Keratinocyte (primary cell): Measurements from ENCODE around the gene PAGR1. TPM values are rescaled to one million over a fixed set of nuclear protein-coding genes. Genes with fewer than 3 reads are reported as not detected.

ENCODE experiments used
- DNase-seq: peaks from one replicate; pipeline ENCODE4 v3.0.0-alpha.2; 2011; ENCODE audit warnings: low read depth, missing footprints, low spot score
- FAIRE-seq: peaks from 2 replicates; lab custom pipeline; 2011; peaks lifted over from hg19 to GRCh38; lab: Jason Lieb, UNC
- H2AFZ ChIP-seq: 2 replicates; pipeline ENCODE4 v1.6.0; 2012; ENCODE audit warnings: low read length, control low read depth, inconsistent platforms; ENCODE audit not compliant: control insufficient read depth
- H3K27ac ChIP-seq: 2 replicates; pipeline ENCODE4 v1.5.1; 2011; ENCODE audit warnings: low read length; ENCODE audit not compliant: control insufficient read depth, insufficient read depth
- H3K27me3 ChIP-seq: 3 replicates; pipeline ENCODE4 v1.6.0; 2011; ENCODE audit warnings: low read length; ENCODE audit not compliant: control insufficient read depth, insufficient read depth; ENCODE audit errors: extremely low read depth
- H3K36me3 ChIP-seq, 2 experiments: 2 replicates in 1 of 2; 3 replicates in 1 of 2; pipeline ENCODE4 v1.5.1; 2011; ENCODE audit warnings: low read length in 2 of 2, mild to moderate bottlenecking in 1 of 2; ENCODE audit not compliant: control insufficient read depth in 2 of 2, insufficient read depth in 2 of 2; ENCODE audit errors: extremely low read depth in 1 of 2
- H3K4me1 ChIP-seq: 3 replicates; pipeline ENCODE4 v1.5.1; 2011; ENCODE audit warnings: low read length; ENCODE audit not compliant: control insufficient read depth, insufficient read depth; ENCODE audit errors: extremely low read depth
- H3K4me2 ChIP-seq: 3 replicates; pipeline ENCODE4 v1.6.0; 2011; ENCODE audit warnings: low read depth, low read length; ENCODE audit not compliant: control insufficient read depth, insufficient read depth; ENCODE audit errors: extremely low read depth
- H3K4me3 ChIP-seq, 3 experiments: fragments of 200-600 bp in 1 of 3; sonication (generic) in 1 of 3; 2 replicates in 2 of 3; 3 replicates in 1 of 3; pipeline ENCODE4 v1.5.1; 2011 to 2016; ENCODE audit warnings: low read length in 3 of 3, mild to moderate bottlenecking in 3 of 3, control low read depth in 2 of 3, inconsistent platforms in 1 of 3, low read depth in 1 of 3, mixed read lengths in 1 of 3, mixed run types in 1 of 3, moderate library complexity in 1 of 3; ENCODE audit not compliant: control insufficient read depth in 2 of 3, insufficient read depth in 2 of 3; ENCODE audit errors: extremely low read depth in 1 of 3
- H3K79me2 ChIP-seq: 2 replicates; pipeline ENCODE4 v1.6.0; 2012; ENCODE audit warnings: low read length; ENCODE audit not compliant: control insufficient read depth, insufficient read depth
- H3K9ac ChIP-seq: 3 replicates; pipeline ENCODE4 v1.6.0; 2011; ENCODE audit warnings: low read length; ENCODE audit not compliant: control insufficient read depth, insufficient read depth; ENCODE audit errors: extremely low read depth
- H3K9me1 ChIP-seq: 3 replicates; pipeline ENCODE4 v1.6.0; 2011; ENCODE audit warnings: low read length; ENCODE audit not compliant: control insufficient read depth, insufficient read depth; ENCODE audit errors: extremely low read depth
- H3K9me3 ChIP-seq: 2 replicates; pipeline ENCODE4 v1.5.1; 2012; ENCODE audit warnings: low read depth, low read length; ENCODE audit not compliant: control insufficient read depth
- H4K20me1 ChIP-seq: 3 replicates; pipeline ENCODE4 v1.6.0; 2011; ENCODE audit warnings: low read length; ENCODE audit not compliant: control insufficient read depth, insufficient read depth; ENCODE audit errors: extremely low read depth
- EZH2 ChIP-seq: IDR thresholded peaks from one replicate; pipeline ENCODE4 v1.6.1; 2012; ENCODE audit warnings: inconsistent platforms, mild to moderate bottlenecking, low read length, moderate library complexity
- dilution Hi-C: fragments of 300-500 bp; cut with MboI; formaldehyde crosslinking; loops from one replicate; pipeline ENCODE4 v1.7.0; 2020; ENCODE audit warnings: low sequenced_read_pairs; ENCODE audit not compliant: extremely low pct_ligation_motif_present
- polyA plus RNA-seq, 5 experiments: library from polyadenylated mRNA; depleted of rRNA in 3 of 5; stranded (reverse) in 3 of 5; stranded (forward) in 1 of 5; unstranded in 1 of 5; fragments of >200 nt; gene quantifications; 1 replicate in 1 of 5; 2 replicates in 3 of 5; 3 replicates in 1 of 5; pipeline versions ENCODE4 v1.2.1 to v1.2.3, GENCODE V29; 2011 to 2012; ENCODE audit warnings: missing spikeins in 2 of 5, low read depth in 1 of 5, low replicate concordance in 1 of 5
- TF ChIP-seq, protein P1 (sequence below), 3 experiments: IDR thresholded peaks in 1 of 3; conservative IDR thresholded peaks in 1 of 3; optimal IDR thresholded peaks in 1 of 3; 2 replicates in 2 of 3; 3 replicates in 1 of 3; pipeline versions ENCODE3 to v1.5.1; 2011; ENCODE audit warnings: low read length in 3 of 3, mild to moderate bottlenecking in 3 of 3, moderate library complexity in 2 of 3, control low read depth in 1 of 3, inconsistent platforms in 1 of 3; ENCODE audit not compliant: insufficient read depth in 2 of 3; ENCODE audit errors: extremely low read depth in 1 of 3

Gene PAGR1
- polyA plus RNA-seq, 1 donor (not counting 4 experiments of a cell fraction or from before 2014, with no cell fraction given) = 13.6 TPM

DNA sequence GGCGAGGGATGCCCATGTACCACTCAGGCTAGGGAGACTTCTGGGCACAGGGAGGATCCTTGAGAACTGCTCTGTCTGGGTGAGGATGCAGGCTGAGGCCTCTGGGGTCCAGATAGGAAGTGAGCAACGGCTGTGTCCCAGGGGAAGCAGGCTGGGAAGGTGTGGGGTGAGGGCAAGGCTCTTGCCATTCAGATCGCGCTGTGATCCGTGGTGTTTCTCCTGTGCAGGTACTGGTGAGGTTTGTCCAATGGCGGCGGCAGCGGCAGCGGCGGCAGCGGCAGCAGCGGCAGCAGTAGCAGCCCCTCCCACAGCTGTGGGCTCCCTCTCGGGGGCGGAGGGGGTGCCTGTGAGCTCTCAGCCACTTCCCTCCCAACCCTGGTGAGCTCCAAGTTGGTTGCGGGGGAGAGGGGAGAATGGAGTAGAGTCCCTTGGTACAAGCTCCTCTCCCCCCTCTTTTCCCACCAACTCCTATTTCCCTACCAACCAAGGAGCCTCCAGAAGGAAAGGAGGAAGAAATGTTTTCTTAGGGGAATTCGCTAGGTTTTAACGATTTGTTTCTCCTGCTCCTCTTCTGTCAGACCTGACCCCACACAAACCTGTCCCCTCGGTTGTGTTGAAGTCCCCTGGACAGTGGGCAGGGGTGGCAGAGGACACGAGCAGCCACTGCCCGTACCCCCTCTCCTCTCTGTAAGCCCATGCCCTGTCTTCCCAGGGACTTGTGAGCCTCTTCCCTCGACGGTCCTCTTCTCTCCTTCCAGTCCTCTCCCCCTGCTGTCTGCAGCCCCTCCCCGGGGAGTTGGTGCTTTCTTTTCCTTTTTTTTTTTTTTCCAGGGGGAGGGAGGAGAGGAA, 5.9 kb upstream of the PAGR1 start:
- Histone ChIP-seq H3K4me1 (peaks cover 30% of the 10 kb centered on the region), H3K9me1 (peaks cover 2% of the 10 kb centered on the region), H4K20me1 (no peaks in the 10 kb centered on the region), H3K9me3 (no peaks in the 10 kb centered on the region), H3K79me2 (peaks cover 22% of the 10 kb centered on the region), H3K9ac (peak overlapping the region; percentile 47), H3K4me2 (no peak overlapping the region), H3K36me3 (peaks cover 5 to 9% of the 10 kb centered on the region in 2 experiments), H3K27ac (no peak overlapping the region), H3K27me3 (peaks cover 15% of the 10 kb centered on the region), H3K4me3 (no peak overlapping the region), H2AFZ (no peak overlapping the region)
- TF ChIP-seq EZH2 = no peak
- TF ChIP-seq, protein P1, sequence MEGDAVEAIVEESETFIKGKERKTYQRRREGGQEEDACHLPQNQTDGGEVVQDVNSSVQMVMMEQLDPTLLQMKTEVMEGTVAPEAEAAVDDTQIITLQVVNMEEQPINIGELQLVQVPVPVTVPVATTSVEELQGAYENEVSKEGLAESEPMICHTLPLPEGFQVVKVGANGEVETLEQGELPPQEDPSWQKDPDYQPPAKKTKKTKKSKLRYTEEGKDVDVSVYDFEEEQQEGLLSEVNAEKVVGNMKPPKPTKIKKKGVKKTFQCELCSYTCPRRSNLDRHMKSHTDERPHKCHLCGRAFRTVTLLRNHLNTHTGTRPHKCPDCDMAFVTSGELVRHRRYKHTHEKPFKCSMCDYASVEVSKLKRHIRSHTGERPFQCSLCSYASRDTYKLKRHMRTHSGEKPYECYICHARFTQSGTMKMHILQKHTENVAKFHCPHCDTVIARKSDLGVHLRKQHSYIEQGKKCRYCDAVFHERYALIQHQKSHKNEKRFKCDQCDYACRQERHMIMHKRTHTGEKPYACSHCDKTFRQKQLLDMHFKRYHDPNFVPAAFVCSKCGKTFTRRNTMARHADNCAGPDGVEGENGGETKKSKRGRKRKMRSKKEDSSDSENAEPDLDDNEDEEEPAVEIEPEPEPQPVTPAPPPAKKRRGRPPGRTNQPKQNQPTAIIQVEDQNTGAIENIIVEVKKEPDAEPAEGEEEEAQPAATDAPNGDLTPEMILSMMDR (optimal IDR thresholded peaks at IDR 0.05 in 1 of 3, IDR thresholded peaks at IDR 0.05 in 1 of 3, conservative IDR thresholded peaks at IDR 0.05 in 1 of 3; ENCODE audit: extremely low read depth in 1 of 3, insufficient read depth in 2 of 3, low read length in 3 of 3) = no peak
- FAIRE-seq (no peak), DNase-seq (no peak)
- dilution Hi-C loops = no loop called here

DNA sequence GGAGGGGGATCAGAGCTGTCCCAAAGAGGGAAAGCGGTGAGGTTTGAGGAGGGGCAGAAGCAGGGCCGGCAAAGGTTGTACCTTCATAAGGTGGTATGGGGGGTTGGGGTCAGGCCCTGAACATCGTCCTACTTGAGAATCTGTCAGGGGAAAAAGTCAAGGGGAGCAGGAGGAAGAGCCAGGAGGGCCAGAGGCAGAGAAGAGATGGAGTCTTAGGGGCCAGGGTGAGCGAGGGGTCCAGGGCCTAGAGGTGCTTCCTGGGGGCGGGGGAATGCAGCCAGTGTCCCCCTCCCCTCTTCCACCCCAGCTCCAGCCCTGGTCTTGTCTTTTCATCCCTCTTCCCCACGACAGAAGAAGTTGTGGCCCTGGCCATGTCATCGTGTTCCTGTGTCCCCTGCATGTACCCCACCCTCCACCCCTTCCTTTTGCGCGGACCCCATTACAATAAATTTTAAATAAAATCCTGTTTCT, 5.2 kb upstream of the PAGR1 start:
- peaks cover 15% of the 10 kb centered on the region for H3K27me3 ChIP-seq
- peak overlapping the region; percentile 14 for H3K27ac ChIP-seq
- dilution Hi-C loops = no loop called here
- peak overlapping the region; percentile 94 for H3K4me2 ChIP-seq
- H3K9ac ChIP-seq = peak overlapping the region; percentile 47
- H2AFZ ChIP-seq = no peak overlapping the region
- peaks cover 5 to 9% of the 10 kb centered on the region in 2 experiments for H3K36me3 ChIP-seq
- peaks cover 22% of the 10 kb centered on the region for H3K79me2 ChIP-seq
- no peaks in the 10 kb centered on the region for H3K9me3 ChIP-seq
- H4K20me1 ChIP-seq = no peaks in the 10 kb centered on the region
- H3K4me3 ChIP-seq = peak overlapping the region in 2 of 3 experiments; percentile 53 to 72
- FAIRE-seq (no peak), DNase-seq (no peak)
- H3K9me1 ChIP-seq = peaks cover 2% of the 10 kb centered on the region
- TF ChIP-seq, protein P1 (optimal IDR thresholded peaks at IDR 0.05 in 1 of 3, IDR thresholded peaks at IDR 0.05 in 1 of 3, conservative IDR thresholded peaks at IDR 0.05 in 1 of 3; ENCODE audit: extremely low read depth in 1 of 3, insufficient read depth in 2 of 3, low read length in 3 of 3) = no peak
- TF ChIP-seq EZH2 = no peak
- peaks cover 34% of the 10 kb centered on the region for H3K4me1 ChIP-seq
